GM12878 (cell line): ENCODE measurements around the gene DCBLD1. TPM values are rescaled to one million over a fixed set of nuclear protein-coding genes. Genes with fewer than 3 reads are reported as not detected.

Experiments
- ATAC-seq: fragments of 200-7000 bp; cut with Tn5 transposase; 3 replicates; pipeline ENCODE4 v1.9.1; 2020; ENCODE audit warnings: mild to moderate bottlenecking, moderate library complexity
- BruUV-seq: library from RNA; stranded (reverse); fragments of 400-500 nt; replicated peaks from 2 replicates; lab custom pipeline; 2021; lab: Mats Ljungman, UMichigan
- CTCF ChIA-PET: fragments of 300-600 bp; sonication (Branson Sonifier 250); formaldehyde crosslinking; extraction: SDS; loops from one replicate; lab custom pipeline; 2021; ENCODE audit warnings: inconsistent platforms; lab: Yijun Ruan, JAX
- POLR2A ChIA-PET: fragments of 350-600 bp; formaldehyde crosslinking; extraction: SDS; loops from one replicate; lab custom pipeline; 2021; ENCODE audit warnings: inconsistent platforms; lab: Charles Lee
- RAD21 ChIA-PET: fragments of 300-600 bp; sonication (Branson Sonifier 250); formaldehyde crosslinking; loops from one replicate; lab custom pipeline; 2023; ENCODE audit warnings: antibody characterized with exemption; ENCODE audit not compliant: unreplicated experiment; lab: Charles Lee
- SMC1A ChIA-PET: fragments of 300-600 bp; sonication (Branson Sonifier 250); formaldehyde crosslinking; loops from one replicate; lab custom pipeline; 2023; ENCODE audit not compliant: unreplicated experiment, uncharacterized antibody; lab: Charles Lee
- DNase-seq: peaks from one replicate; pipeline ENCODE4 v3.0.0-alpha.2; 2011; ENCODE audit warnings: low read depth, low spot score
- FAIRE-seq: peaks from 3 replicates; lab custom pipeline; 2011; peaks lifted over from hg19 to GRCh38; lab: Jason Lieb, UNC
- H2AFZ ChIP-seq: 2 replicates; pipeline ENCODE4 v1.6.0; 2011; ENCODE audit warnings: low read depth, low read length, control low read depth; ENCODE audit not compliant: control insufficient read depth
- H3K27ac ChIP-seq: 2 replicates; pipeline ENCODE4 v1.5.1; 2011; ENCODE audit warnings: control low read depth; ENCODE audit not compliant: control insufficient read depth, insufficient read depth
- H3K27me3 ChIP-seq, 2 experiments: replicated peaks in 1 of 2; 2 replicates each; pipeline versions ENCODE4 v1.6.0 to v1.6.1; 2011; ENCODE audit warnings: low read length in 1 of 2; ENCODE audit not compliant: control insufficient read depth in 2 of 2, insufficient read depth in 2 of 2
- H3K36me3 ChIP-seq, 2 experiments: 2 replicates each; pipeline ENCODE4 v1.5.1; 2011; ENCODE audit warnings: low read length in 1 of 2; ENCODE audit not compliant: control insufficient read depth in 2 of 2, insufficient read depth in 2 of 2
- H3K4me1 ChIP-seq: 2 replicates; pipeline ENCODE4 v1.6.1; 2011; ENCODE audit warnings: mild to moderate bottlenecking, low read length, moderate library complexity, mixed read lengths; ENCODE audit not compliant: control insufficient read depth, insufficient read depth
- H3K4me2 ChIP-seq: 2 replicates; pipeline ENCODE4 v1.6.0; 2011; ENCODE audit warnings: control low read depth; ENCODE audit not compliant: control insufficient read depth, insufficient read depth
- H3K4me3 ChIP-seq: fragments of 200-600 bp; sonication (generic); 2 replicates; pipeline ENCODE4 v1.5.1; 2016
- H3K79me2 ChIP-seq: 2 replicates; pipeline ENCODE4 v1.6.0; 2011; ENCODE audit warnings: low read length; ENCODE audit not compliant: control insufficient read depth, insufficient read depth
- H3K9ac ChIP-seq: 2 replicates; pipeline ENCODE4 v1.8.0; 2011; ENCODE audit warnings: low read length, control low read depth, mixed read lengths; ENCODE audit not compliant: control insufficient read depth, insufficient read depth
- H3K9me3 ChIP-seq: replicated peaks from 3 replicates; pipeline ENCODE4 v1.5.1; 2011; ENCODE audit warnings: mild to moderate bottlenecking, low read length; ENCODE audit not compliant: control insufficient read depth, insufficient read depth
- H4K20me1 ChIP-seq: 2 replicates; pipeline ENCODE4 v1.6.0; 2011; ENCODE audit not compliant: control insufficient read depth, insufficient read depth
- CBFB ChIP-seq: IDR thresholded peaks from 2 replicates; pipeline ENCODE4 v1.6.1; 2016; ENCODE audit warnings: antibody characterized with exemption, low read depth
- CHD2 ChIP-seq: IDR thresholded peaks from 2 replicates; pipeline ENCODE4 v1.6.1; 2011; ENCODE audit warnings: low read depth, low read length, improper control_type of control experiment, borderline replicate concordance
- CREB1 ChIP-seq: IDR thresholded peaks from 2 replicates; pipeline ENCODE4 v1.6.1; 2012; ENCODE audit warnings: low read depth, mild to moderate bottlenecking, inconsistent platforms
- ESRRA ChIP-seq: IDR thresholded peaks from 2 replicates; pipeline ENCODE4 v1.6.1; 2012; ENCODE audit warnings: mild to moderate bottlenecking, low read length, improper control_type of control experiment
- IKZF2 ChIP-seq, 2 experiments: fragments of 450-650 bp; IDR thresholded peaks; 2 replicates each; pipeline ENCODE4 v1.6.1; 2017; ENCODE audit warnings: mild to moderate bottlenecking in 2 of 2, moderate library complexity in 2 of 2
- MTA3 ChIP-seq: IDR thresholded peaks from 2 replicates; pipeline ENCODE4 v1.6.1; 2012; ENCODE audit warnings: low read length, inconsistent platforms, borderline replicate concordance
- MYB ChIP-seq: fragments of 150-350 bp; IDR thresholded peaks from 2 replicates; pipeline ENCODE4 v1.6.1; 2014; ENCODE audit warnings: mild to moderate bottlenecking, low read depth, low read length, borderline replicate concordance
- RELB ChIP-seq: fragments of 450-650 bp; IDR thresholded peaks from 2 replicates; pipeline ENCODE4 v1.6.1; 2017; ENCODE audit warnings: low read depth, mild to moderate bottlenecking, moderate library complexity
- TAF1 ChIP-seq: IDR thresholded peaks from 2 replicates; pipeline ENCODE4 v1.6.1; 2011; ENCODE audit warnings: mild to moderate bottlenecking, low read depth, low read length, borderline replicate concordance
- TBL1XR1 ChIP-seq: IDR thresholded peaks from 2 replicates; pipeline ENCODE4 v1.6.1; 2012; ENCODE audit warnings: low read depth, low read length, improper control_type of control experiment
- WGBS: methylation state at CpG from one replicate; pipeline ENCODE4 v1.1.6; 2016; ENCODE audit warnings: low lambda C conversion rate; ENCODE audit not compliant: insufficient replicate concordance, insufficient coverage; ENCODE audit errors: missing lambda C conversion rate; 5-methylcytosine and 5-hydroxymethylcytosine counted together
- in situ Hi-C: fragments of 300-500 bp; cut with MboI; formaldehyde crosslinking; loops from 9 replicates; pipeline ENCODE4 v1.14.3; 2018; ENCODE audit warnings: mixed read lengths
- intact Hi-C: fragments of 100-400 bp; cut with micrococcal nuclease; formaldehyde crosslinking; loops from one replicate; pipeline ENCODE4 v1.14.2; 2022; ENCODE audit not compliant: unreplicated experiment
- polyA plus RNA-seq, 11 experiments: library from polyadenylated mRNA; depleted of rRNA in 4 of 11; unstranded in 6 of 11; stranded (reverse) in 5 of 11; fragments of >200 nt; fragmentation: Nextera tagmentation in 4 of 11; fragmentation: Illumina TruSeq in 1 of 11; extraction: Ambion mirVana in 4 of 11; extraction: Trizol in 1 of 11; gene quantifications; 1 replicate in 1 of 11; 2 replicates in 10 of 11; pipeline versions ENCODE4 v1.2.1 to v1.2.3, GENCODE V29; 2011 to 2016; ENCODE audit warnings: inconsistent platforms in 2 of 11, missing spikeins in 2 of 11, low read depth in 1 of 11
- total RNA-seq, 4 experiments: library from RNA; depleted of rRNA in 3 of 4; stranded (reverse); fragments of >200 nt in 3 of 4; fragmentation: Illumina TruSeq in 1 of 4; extraction: Trizol in 1 of 4; gene quantifications; 2 replicates each; pipeline versions ENCODE4 v1.2.1 to v1.2.3, GENCODE V29; 2013 to 2021

Gene DCBLD1
- total and polyA plus RNA-seq, 10 of the 15 experiments (the other 5 are each of a cell fraction or from before 2014, with no cell fraction given), result 0.92 to 9.2 (median 8.3) TPM

GRCh38 chr6:117448011-117448410 lies 34.5 kb upstream of the DCBLD1 start:
- ATAC-seq, result no peak
- Histone ChIP-seq H3K27me3 (no peaks in the 10 kb centered on the region), H2AFZ (no peak overlapping the region), H4K20me1 (no peaks in the 10 kb centered on the region), H3K9ac (no peak overlapping the region), H3K36me3 (no peaks in the 10 kb centered on the region), H3K4me1 (no peaks in the 10 kb centered on the region), H3K79me2 (no peaks in the 10 kb centered on the region), H3K4me3 (no peak overlapping the region), H3K9me3 (no peaks in the 10 kb centered on the region), H3K27ac (no peak overlapping the region), H3K4me2 (no peak overlapping the region)
- no peak for FAIRE-seq
- no TSS peak for BruUV-seq
- no peak for DNase-seq
- CTCF ChIA-PET, result interaction anchor here (1.2 to 6.4 kb wide), 3 partner anchors 30 to 158 kb away, joined by 4 to 121 read pairs (median 119); no protein-coding TSS in a partner anchor
- no peak for TF ChIP-seq CBFB
- TF ChIP-seq IKZF2 (IDR thresholded peaks at IDR 0.05), result no peak
- TF ChIP-seq CREB1, result no peak
- no peak for TF ChIP-seq RELB
- TF ChIP-seq MYB, result no peak
- no peak for TF ChIP-seq TAF1
- TF ChIP-seq ESRRA, result no peak
- no peak for TF ChIP-seq MTA3
- TF ChIP-seq TBL1XR1, result no peak
- TF ChIP-seq CHD2, result no peak
- POLR2A ChIA-PET, result no interaction called here
- WGBS, result 34% methylated on average over 5 of the region's 5 CpGs
- in situ Hi-C loops (loop anchor here (5.0 kb wide), 1 partner anchor 104 kb away; no protein-coding TSS in a partner anchor), intact Hi-C loops (loop anchor here (2.0 kb wide), 1 partner anchor 383 kb away; no protein-coding TSS in a partner anchor)
- SMC1A ChIA-PET, result interaction anchor here (1.0 to 5.2 kb wide), 2 partner anchors 156 to 162 kb away, joined by 4 to 61 read pairs; partner anchors contain the start of gene GOPC
- RAD21 ChIA-PET, result interaction anchor here (5.3 kb wide), 1 partner anchor 157 kb away, joined by 71 read pairs; the partner anchor contains the start of gene GOPC
